Liver (tissue), 9 donors: Measurements from ENCODE around the gene ADAM10. TPM values are rescaled to one million over a fixed set of nuclear protein-coding genes. Genes with fewer than 3 reads are reported as not detected.
"Not testable (repeated sequence)": the region's sequence is repeated elsewhere in the genome, so short reads cannot be mapped to it uniquely, and the experiment has no call there.

Experiments
- DNase-seq: peaks from one replicate; pipeline ENCODE4 v3.0.0-alpha.2; 2017; ENCODE audit warnings: low spot score
- H3K27ac ChIP-seq, 2 donors: one replicate each; pipeline ENCODE4 v1.7.0; 2013; ENCODE audit warnings: inconsistent platforms in 2 of 2, low read length in 2 of 2, control low read depth in 1 of 2, low read depth in 1 of 2, mild to moderate bottlenecking in 1 of 2
- H3K27me3 ChIP-seq, 4 donors: one replicate each; pipeline versions ENCODE4 v1.6.1 to v1.7.0; 2013; ENCODE audit warnings: low read length in 3 of 4, inconsistent platforms in 1 of 4, mild to moderate bottlenecking in 1 of 4, moderate library complexity in 1 of 4; ENCODE audit not compliant: control insufficient read depth in 4 of 4, insufficient read depth in 4 of 4
- H3K36me3 ChIP-seq, 4 donors: one replicate each; pipeline versions ENCODE4 v1.6.1 to v1.7.0; 2013; ENCODE audit warnings: low read length in 3 of 4, mild to moderate bottlenecking in 3 of 4, low read depth in 1 of 4, moderate library complexity in 1 of 4; ENCODE audit not compliant: control insufficient read depth in 4 of 4, insufficient read depth in 3 of 4
- H3K4me1 ChIP-seq, 4 donors: one replicate each; pipeline versions ENCODE4 v1.6.1 to v1.7.0; 2013; ENCODE audit warnings: low read length in 3 of 4, mild to moderate bottlenecking in 3 of 4, moderate library complexity in 1 of 4; ENCODE audit not compliant: control insufficient read depth in 4 of 4, insufficient read depth in 4 of 4
- H3K4me3 ChIP-seq, 3 donors: one replicate each; pipeline versions ENCODE4 v1.6.1 to v1.7.0; 2013; ENCODE audit warnings: low read length in 3 of 3, control low read depth in 1 of 3, low read depth in 1 of 3, mild to moderate bottlenecking in 1 of 3
- H3K9ac ChIP-seq, 2 donors: one replicate each; pipeline ENCODE4 v1.7.0; 2013; ENCODE audit warnings: low read length in 2 of 2, mild to moderate bottlenecking in 2 of 2, moderate library complexity in 2 of 2, control low read depth in 1 of 2, low read depth in 1 of 2
- H3K9me3 ChIP-seq, 4 donors: one replicate each; pipeline versions ENCODE4 v1.6.1 to v1.7.0; 2013; ENCODE audit warnings: low read length in 3 of 4; ENCODE audit not compliant: control insufficient read depth in 4 of 4
- ATF3 ChIP-seq: IDR thresholded peaks from 2 replicates; pipeline ENCODE4 v1.6.1; 2016; ENCODE audit warnings: antibody characterized with exemption
- CTCF ChIP-seq: fragments of 150-350 bp; IDR thresholded peaks from 2 replicates; pipeline ENCODE4 v1.5.1; 2017; ENCODE audit warnings: improper control_type of control experiment, low read depth, low read length; ENCODE audit not compliant: missing input control
- FOXA1 ChIP-seq: IDR thresholded peaks from 2 replicates; pipeline ENCODE4 v1.6.1; 2016; ENCODE audit warnings: antibody characterized with exemption
- FOXA2 ChIP-seq: IDR thresholded peaks from 2 replicates; pipeline ENCODE4 v1.6.1; 2016; ENCODE audit warnings: antibody characterized with exemption
- GABPA ChIP-seq, 2 donors: IDR thresholded peaks in 1 of 2; conservative IDR thresholded peaks in 1 of 2; 2 replicates each; pipeline ENCODE4 v1.6.1; 2016; ENCODE audit warnings: antibody characterized with exemption in 2 of 2, mild to moderate bottlenecking in 1 of 2, moderate library complexity in 1 of 2
- HNF4A ChIP-seq, 2 donors: conservative IDR thresholded peaks; 2 replicates each; pipeline ENCODE4 v1.6.1; 2016; ENCODE audit warnings: antibody characterized with exemption in 2 of 2, mild to moderate bottlenecking in 2 of 2
- JUND ChIP-seq, 2 donors: IDR thresholded peaks; 2 replicates each; pipeline ENCODE4 v1.6.1; 2016; ENCODE audit warnings: antibody characterized with exemption in 2 of 2
- MAX ChIP-seq: IDR thresholded peaks from 2 replicates; pipeline ENCODE4 v1.6.1; 2016; ENCODE audit warnings: antibody characterized with exemption
- NR2F2 ChIP-seq: IDR thresholded peaks from 2 replicates; pipeline ENCODE4 v1.6.1; 2016; ENCODE audit warnings: antibody characterized with exemption
- RAD21 ChIP-seq, 2 donors: IDR thresholded peaks; 2 replicates each; pipeline ENCODE4 v1.6.1; 2016; ENCODE audit warnings: antibody characterized with exemption in 2 of 2, mild to moderate bottlenecking in 2 of 2
- REST ChIP-seq: IDR thresholded peaks from 2 replicates; pipeline ENCODE4 v1.6.1; 2016; ENCODE audit warnings: antibody characterized with exemption, mild to moderate bottlenecking
- RXRA ChIP-seq, 2 donors: IDR thresholded peaks; 2 replicates each; pipeline ENCODE4 v1.6.1; 2017 to 2018; ENCODE audit warnings: antibody characterized with exemption in 2 of 2, mild to moderate bottlenecking in 1 of 2
- SP1 ChIP-seq: IDR thresholded peaks from 2 replicates; pipeline ENCODE4 v1.6.1; 2018; ENCODE audit warnings: antibody characterized with exemption, mild to moderate bottlenecking
- TAF1 ChIP-seq: conservative IDR thresholded peaks from 2 replicates; pipeline ENCODE4 v1.6.1; 2016; ENCODE audit warnings: antibody characterized with exemption, mild to moderate bottlenecking
- YY1 ChIP-seq: IDR thresholded peaks from 2 replicates; pipeline ENCODE4 v1.6.1; 2016; ENCODE audit warnings: antibody characterized with exemption, mild to moderate bottlenecking
- ZBTB33 ChIP-seq: IDR thresholded peaks from 2 replicates; pipeline ENCODE4 v1.6.1; 2016; ENCODE audit warnings: antibody characterized with exemption
- WGBS: extraction: QIAGEN DNeasy Blood & Tissue Kit; methylation state at CpG from one replicate; pipeline ENCODE4 v1.1.7; 2013; 5-methylcytosine and 5-hydroxymethylcytosine counted together
- polyA plus RNA-seq, 2 donors: library from polyadenylated mRNA; stranded (reverse) in 1 of 2; unstranded in 1 of 2; fragments of 200-250 nt in 1 of 2; fragments of >200 nt in 1 of 2; fragmentation: Nextera tagmentation in 1 of 2; extraction: Ambion mirVana in 1 of 2; gene quantifications; one replicate each; pipeline versions ENCODE4 v1.2.1 to v1.2.3, GENCODE V29; 2013 to 2015
- total RNA-seq, 2 donors: library from RNA; depleted of rRNA; stranded (reverse); fragments of >200 nt; gene quantifications; one replicate each; pipeline ENCODE4 v1.2.3, GENCODE V29; 2014
- donor health status: healthy.
- donor health status: healthy.
- donor health status: healthy.
- donor health status: healthy.
- donor health status: healthy.

ADAM10 gene
- total and polyA plus RNA-seq, 4 donors: 12.6 to 55.6 (median 34.6) TPM

- no peaks in the 10 kb centered on the region for H3K9me3 ChIP-seq
- DNase-seq: no peak
- no peaks in the 10 kb centered on the region for H3K36me3 ChIP-seq
- peak overlapping the region; percentile 36 to 74 (median 50) for H3K4me3 ChIP-seq
- 4% methylated on average over 9 of the region's 9 CpGs for WGBS
- H3K27me3 ChIP-seq: no peaks in the 10 kb centered on the region
- H3K9ac ChIP-seq: peak overlapping the region; percentile 23 to 72
- H3K27ac ChIP-seq: peak overlapping the region; percentile 92 to 94
- TF ChIP-seq CTCF (peak; percentile 17), TAF1 (no peak), FOXA1 (no peak), ZBTB33 (peak; percentile 28), RAD21 (IDR thresholded peaks at IDR 0.05) (no peak), JUND (IDR thresholded peaks at IDR 0.05) (no peak)
- H3K4me1 ChIP-seq: peaks cover 2 to 25% (median 22%) of the 10 kb centered on the region in 4 donors
These were observed 21.0 kb upstream of the ADAM10 start for GRCh38 chr15:58770519-58770856.

- not testable (repeated sequence) for DNase-seq, H3K4me3 ChIP-seq, H3K27ac ChIP-seq, H3K9ac ChIP-seq, H3K9me3 ChIP-seq, H3K36me3 ChIP-seq, H3K27me3 ChIP-seq
- WGBS: 93% methylated on average over 7 of the region's 7 CpGs
- peaks cover 0 to 25% (median 20%) of the 10 kb centered on the region in 4 donors for H3K4me1 ChIP-seq
These were observed 19.1 kb upstream of the ADAM10 start for GRCh38 chr15:58768601-58769004.

GRCh38 chr15:58766290-58766689 is 16.8 kb upstream of the ADAM10 start:
- H3K27me3 ChIP-seq: no peaks in the 10 kb centered on the region
- H3K36me3 ChIP-seq: no peaks in the 10 kb centered on the region
- H3K4me3 ChIP-seq: no peak overlapping the region
- H3K4me1 ChIP-seq: peaks cover 0 to 8% (median 7%) of the 10 kb centered on the region in 4 donors
- no peak for DNase-seq
- 87% methylated on average over 5 of the region's 5 CpGs for WGBS
- H3K9ac ChIP-seq: no peak overlapping the region
- H3K9me3 ChIP-seq: peaks cover 0 to 2% (median 0%) of the 10 kb centered on the region in 4 donors
- no peak overlapping the region for H3K27ac ChIP-seq
- TF ChIP-seq GABPA (IDR thresholded peaks at IDR 0.05 in 1 of 2, conservative IDR thresholded peaks at IDR 0.05 in 1 of 2) (no peak), ZBTB33 (no peak), REST (no peak), SP1 (no peak), RXRA (IDR thresholded peaks at IDR 0.05) (no peak), NR2F2 (no peak), TAF1 (no peak), YY1 (no peak), FOXA1 (no peak), HNF4A (conservative IDR thresholded peaks at IDR 0.05) (no peak), MAX (no peak), FOXA2 (no peak), CTCF (no peak), ATF3 (no peak)
